Muscle layer of duodenum (tissue), 2 donors: ENCODE results near the gene DEAF1.
"Not testable (repeated sequence)": the region's sequence is repeated elsewhere in the genome, so short reads cannot be mapped to it uniquely, and the experiment has no call there.

ENCODE experiments used
- H3K27ac ChIP-seq: one replicate; pipeline ENCODE4 v1.7.0; 2013; ENCODE audit warnings: mild to moderate bottlenecking, low read length
- H3K27me3 ChIP-seq: one replicate; pipeline ENCODE4 v1.7.0; 2013; ENCODE audit warnings: low read depth, mild to moderate bottlenecking, control low read depth, low read length
- H3K36me3 ChIP-seq, 2 donors: one replicate each; pipeline ENCODE4 v1.7.0; 2013; ENCODE audit warnings: low read length in 2 of 2, control low read depth in 1 of 2, mild to moderate bottlenecking in 1 of 2; ENCODE audit not compliant: insufficient read depth in 2 of 2, control insufficient read depth in 1 of 2
- H3K4me1 ChIP-seq, 2 donors: one replicate each; pipeline ENCODE4 v1.7.0; 2013; ENCODE audit warnings: low read length in 2 of 2, mild to moderate bottlenecking in 2 of 2, control low read depth in 1 of 2, moderate library complexity in 1 of 2; ENCODE audit not compliant: insufficient read depth in 2 of 2, control insufficient read depth in 1 of 2
- H3K4me3 ChIP-seq, 2 donors: one replicate each; pipeline ENCODE4 v1.7.0; 2013; ENCODE audit warnings: low read length in 2 of 2, low read depth in 1 of 2, mild to moderate bottlenecking in 1 of 2
- H3K9me3 ChIP-seq, 2 donors: one replicate each; pipeline ENCODE4 v1.7.0; 2013; ENCODE audit warnings: low read length in 2 of 2, control low read depth in 1 of 2, mild to moderate bottlenecking in 1 of 2; ENCODE audit not compliant: control insufficient read depth in 1 of 2
- donor health status: healthy.

The DEAF1 gene

DNA sequence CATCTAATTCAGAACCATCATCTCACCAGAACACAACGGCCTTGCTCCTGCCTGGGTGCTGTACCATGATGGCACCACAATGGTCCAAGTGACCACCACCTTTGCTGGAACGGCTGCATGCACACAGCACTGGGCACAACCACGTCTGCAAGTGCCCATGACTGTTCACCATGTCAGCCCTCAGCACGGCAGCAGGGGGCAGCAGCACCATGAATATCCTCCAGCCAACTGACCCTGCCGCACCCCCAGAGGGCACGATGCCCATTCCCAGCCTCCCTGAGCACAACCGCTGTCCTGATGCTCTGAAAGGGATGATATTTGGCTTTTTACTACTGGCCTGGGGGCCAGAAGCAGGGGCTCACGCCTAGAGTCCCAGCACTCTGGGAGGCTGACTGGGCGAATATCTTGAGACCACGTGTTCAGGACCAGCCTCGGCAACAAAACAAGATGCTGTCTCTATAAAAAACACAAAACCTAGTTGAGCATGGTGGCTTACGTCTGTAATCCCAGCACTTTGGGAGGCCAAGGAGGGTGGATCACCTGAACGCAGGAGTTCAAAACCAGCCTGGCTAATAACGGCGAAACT lies 32.2 kb downstream of the DEAF1 start:
- H3K27me3 ChIP-seq, result no peaks in the 10 kb centered on the region
- peaks cover 0 to 3% of the 10 kb centered on the region in 2 donors for H3K4me1 ChIP-seq
- peaks cover 4 to 23% of the 10 kb centered on the region in 2 donors for H3K36me3 ChIP-seq
- no peak overlapping the region for H3K4me3 ChIP-seq
- no peaks in the 10 kb centered on the region for H3K9me3 ChIP-seq
- H3K27ac ChIP-seq, result no peak overlapping the region

- H3K4me1 ChIP-seq, result peaks cover 0 to under 1% of the 10 kb centered on the region in 2 donors
- no peak overlapping the region for H3K27ac ChIP-seq
- H3K4me3 ChIP-seq, result no peak overlapping the region
- H3K9me3 ChIP-seq, result no peaks in the 10 kb centered on the region
- no peaks in the 10 kb centered on the region for H3K27me3 ChIP-seq
- peaks cover 2 to 28% of the 10 kb centered on the region in 2 donors for H3K36me3 ChIP-seq
These were observed 34.2 kb downstream of the DEAF1 start for GRCh38 chr11:660681-661444.

- Histone ChIP-seq H3K4me3 (no peak overlapping the region), H3K36me3 (peaks cover 0 to 28% of the 10 kb centered on the region in 2 donors), H3K27me3 (no peaks in the 10 kb centered on the region), H3K27ac (no peak overlapping the region), H3K9me3 (no peaks in the 10 kb centered on the region), H3K4me1 (no peaks in the 10 kb centered on the region)
These were observed 34.7 kb downstream of the DEAF1 start for GRCh38 chr11:660281-660680.

GRCh38 chr11:659532-660085 lies 35.4 kb downstream of the DEAF1 start:
- Histone ChIP-seq H3K27ac (no peak overlapping the region), H3K4me3 (no peak overlapping the region)

DNA sequence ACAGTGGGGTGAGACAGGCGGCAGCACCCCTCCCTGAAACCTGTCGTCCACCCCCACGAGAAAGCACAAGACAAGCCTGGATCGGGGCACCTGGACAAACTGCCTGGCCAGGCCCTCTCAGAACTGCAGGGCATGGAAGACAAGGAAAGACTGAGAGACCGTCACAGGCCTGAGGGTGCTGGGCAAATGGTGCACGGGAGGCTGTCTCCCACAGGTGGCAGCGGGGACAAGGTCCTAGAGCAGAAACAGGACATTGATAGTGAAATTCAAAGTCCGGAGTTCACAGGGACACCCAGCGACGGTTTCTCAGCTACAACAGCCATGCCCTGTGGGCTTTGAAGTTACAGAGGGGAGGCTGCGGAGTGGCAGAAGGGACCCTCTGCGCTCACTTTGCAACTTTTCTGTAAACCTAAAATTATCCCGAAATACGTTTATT lies 37.3 kb downstream of the DEAF1 start:
- peaks cover 0 to 36% of the 10 kb centered on the region in 2 donors for H3K36me3 ChIP-seq
- no peak overlapping the region for H3K27ac ChIP-seq
- H3K27me3 ChIP-seq, result no peaks in the 10 kb centered on the region
- H3K4me3 ChIP-seq, result no peak overlapping the region
- H3K4me1 ChIP-seq, result no peaks in the 10 kb centered on the region
- H3K9me3 ChIP-seq, result no peaks in the 10 kb centered on the region

More at GRCh38 chr11:659532-660085, 35.4 kb downstream of the DEAF1 start:
- no peaks in the 10 kb centered on the region for H3K9me3 ChIP-seq
- no peaks in the 10 kb centered on the region for H3K4me1 ChIP-seq
- H3K27me3 ChIP-seq, result no peaks in the 10 kb centered on the region
- H3K36me3 ChIP-seq, result peaks cover 0 to 28% of the 10 kb centered on the region in 2 donors

- Histone ChIP-seq H3K27ac (no peak overlapping the region), H3K9me3 (no peaks in the 10 kb centered on the region), H3K36me3 (peaks cover 0 to 36% of the 10 kb centered on the region in 2 donors), H3K27me3 (no peaks in the 10 kb centered on the region), H3K4me1 (no peaks in the 10 kb centered on the region), H3K4me3 (no peak overlapping the region)
These were observed 38.2 kb downstream of the DEAF1 start for GRCh38 chr11:656866-657265.

DNA sequence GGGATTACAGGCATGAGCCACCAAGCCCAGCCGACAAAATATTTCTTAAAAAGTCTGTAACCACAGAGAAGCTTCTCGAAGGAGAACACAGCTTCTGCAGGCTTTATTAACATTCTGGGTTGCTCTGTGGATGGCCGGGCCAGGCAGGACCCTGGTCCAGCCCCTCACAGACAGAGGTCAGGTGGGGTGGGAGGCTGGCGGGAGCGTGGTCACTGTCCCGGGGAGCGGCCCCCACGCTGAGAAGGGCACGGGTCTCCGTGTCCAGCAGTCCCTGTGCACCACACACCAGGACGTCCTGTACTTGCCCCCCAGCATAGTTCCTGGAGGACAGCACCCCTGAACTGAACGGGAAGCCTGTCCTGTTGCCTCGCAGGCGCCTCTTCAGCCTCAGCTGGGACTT lies 38.6 kb downstream of the DEAF1 start:
- no peak overlapping the region for H3K27ac ChIP-seq
- no peaks in the 10 kb centered on the region for H3K27me3 ChIP-seq
- no peak overlapping the region for H3K4me3 ChIP-seq
- H3K9me3 ChIP-seq, result no peaks in the 10 kb centered on the region
- no peaks in the 10 kb centered on the region for H3K4me1 ChIP-seq
- peaks cover 0 to 36% of the 10 kb centered on the region in 2 donors for H3K36me3 ChIP-seq

GRCh38 chr11:655036-655726 lies 39.8 kb downstream of the DEAF1 start:
- H3K27me3 ChIP-seq, result no peaks in the 10 kb centered on the region
- no peak overlapping the region for H3K4me3 ChIP-seq
- H3K27ac ChIP-seq, result no peak overlapping the region
- H3K4me1 ChIP-seq, result no peaks in the 10 kb centered on the region
- peaks cover 0 to 38% of the 10 kb centered on the region in 2 donors for H3K36me3 ChIP-seq
- H3K9me3 ChIP-seq, result no peaks in the 10 kb centered on the region

DNA sequence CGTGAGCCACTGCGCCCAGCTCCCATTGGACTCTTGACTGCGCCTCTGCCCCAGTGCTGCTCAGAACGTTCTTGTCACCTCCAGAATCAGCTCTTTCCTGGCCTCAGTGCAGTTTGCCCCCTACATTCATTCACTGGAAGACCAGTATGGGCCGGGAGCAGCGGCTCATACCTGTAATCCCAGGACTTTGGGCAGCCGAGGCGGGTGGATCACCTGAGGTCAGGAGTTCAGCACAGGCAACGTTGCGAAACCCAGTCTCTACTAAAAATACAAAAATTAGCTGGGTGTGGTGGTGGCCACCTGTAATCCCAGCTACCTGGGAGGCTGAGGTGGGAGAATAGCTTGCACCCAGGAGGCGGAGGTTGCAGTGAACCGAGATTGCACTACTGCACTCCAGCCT lies 40.6 kb downstream of the DEAF1 start:
- not testable (repeated sequence) for H3K4me3 ChIP-seq, H3K4me1 ChIP-seq, H3K9me3 ChIP-seq, H3K27me3 ChIP-seq, H3K27ac ChIP-seq
- peaks cover 0 to 31% of the 10 kb centered on the region in 2 donors for H3K36me3 ChIP-seq

- no peaks in the 10 kb centered on the region for H3K27me3 ChIP-seq
- peaks cover 0 to 26% of the 10 kb centered on the region in 2 donors for H3K36me3 ChIP-seq
- H3K4me1 ChIP-seq, result no peaks in the 10 kb centered on the region
- H3K4me3 ChIP-seq, result no peak overlapping the region
- no peak overlapping the region for H3K27ac ChIP-seq
- H3K9me3 ChIP-seq, result no peaks in the 10 kb centered on the region
These were observed 41.2 kb downstream of the DEAF1 start for GRCh38 chr11:653837-654236.

DNA sequence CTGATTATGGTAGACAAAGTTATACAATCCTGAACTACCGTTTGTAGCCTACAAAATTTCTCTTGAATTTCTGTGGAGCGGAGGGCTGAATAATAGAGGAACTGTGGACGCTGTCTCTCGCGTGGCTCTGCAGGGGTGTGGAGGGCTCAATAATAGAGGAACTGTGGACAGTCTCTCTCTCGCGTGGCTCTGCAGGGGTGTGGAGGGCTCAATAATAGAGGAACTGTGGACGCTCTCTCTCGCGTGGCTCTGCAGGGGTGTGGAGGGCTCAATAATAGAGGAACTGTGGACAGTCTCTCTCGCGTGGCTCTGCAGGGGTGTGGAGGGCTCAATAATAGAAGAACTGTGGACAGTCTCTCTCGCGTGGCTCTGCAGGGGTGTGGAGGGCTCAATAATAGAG lies 41.9 kb downstream of the DEAF1 start:
- H3K27me3 ChIP-seq, H3K9me3 ChIP-seq, H3K4me1 ChIP-seq, H3K27ac ChIP-seq, H3K4me3 ChIP-seq: not testable (repeated sequence)
- peaks cover 0 to 20% of the 10 kb centered on the region in 2 donors for H3K36me3 ChIP-seq
